Suprapubic skin (tissue), 4 donors: ENCODE results near the gene OR4K5. TPM values are rescaled to one million over a fixed set of nuclear protein-coding genes. Genes with fewer than 3 reads are reported as not detected.

Source experiments
- DNase-seq, 2 donors: peaks; one replicate each; pipeline ENCODE4 v3.0.0-alpha.2; 2019; ENCODE audit warnings: low spot score in 2 of 2
- H3K27ac ChIP-seq: fragments of 200-600 bp; sonication (generic); one replicate; pipeline ENCODE4 v1.5.1; 2019
- H3K27me3 ChIP-seq: fragments of 200-600 bp; sonication (generic); one replicate; pipeline ENCODE4 v1.5.1; 2019
- H3K36me3 ChIP-seq: fragments of 200-600 bp; sonication (generic); one replicate; pipeline ENCODE4 v1.5.1; 2019
- H3K4me1 ChIP-seq: fragments of 200-600 bp; sonication (generic); one replicate; pipeline ENCODE4 v1.5.1; 2019
- H3K4me3 ChIP-seq: fragments of 200-600 bp; sonication (generic); one replicate; pipeline ENCODE4 v1.5.1; 2019; ENCODE audit warnings: mild to moderate bottlenecking
- H3K9me3 ChIP-seq: fragments of 200-600 bp; sonication (generic); one replicate; pipeline ENCODE4 v1.5.1; 2019
- CTCF ChIP-seq, 2 donors: fragments of 200-600 bp in 1 of 2; fragments of 450-650 bp in 1 of 2; sonication (generic) in 1 of 2; IDR thresholded peaks; one replicate each; pipeline ENCODE4 v1.5.1; 2016 to 2019; ENCODE audit warnings: antibody characterized with exemption in 2 of 2, mild to moderate bottlenecking in 1 of 2, moderate library complexity in 1 of 2
- EP300 ChIP-seq: sonication (generic); formaldehyde crosslinking; IDR thresholded peaks from one replicate; pipeline ENCODE4 v1.6.1; 2017; ENCODE audit warnings: antibody characterized with exemption
- POLR2A ChIP-seq, 2 donors: fragments of 450-650 bp; IDR thresholded peaks; one replicate each; pipeline ENCODE4 v1.6.1; 2017; ENCODE audit warnings: antibody characterized with exemption in 2 of 2, mild to moderate bottlenecking in 2 of 2, moderate library complexity in 2 of 2
- POLR2AphosphoS5 ChIP-seq, 3 donors: sonication (generic); formaldehyde crosslinking; IDR thresholded peaks; one replicate each; pipeline ENCODE4 v1.6.1; 2017; ENCODE audit warnings: antibody characterized with exemption in 3 of 3
- whole genome bisulfite sequencing: methylation state at CpG from one replicate; pipeline ENCODE4 v1.1.5; 2018; 5-methylcytosine and 5-hydroxymethylcytosine counted together
- total RNA-seq, 4 donors: library from RNA; depleted of rRNA; stranded (reverse); fragments of >200 nt; gene quantifications; one replicate each; pipeline ENCODE4 v1.1.0, GENCODE V29; 2016

The OR4K5 gene
- total RNA-seq, 4 donors from 2014 or later: not detected

- Histone ChIP-seq H3K4me3 (no peak overlapping the region), H3K4me1 (no peaks in the 10 kb centered on the region), H3K36me3 (no peaks in the 10 kb centered on the region), H3K27me3 (no peaks in the 10 kb centered on the region), H3K27ac (no peak overlapping the region), H3K9me3 (peaks cover 37% of the 10 kb centered on the region)
- WGBS: 43% methylated on average over 3 of the region's 3 CpGs
- TF ChIP-seq POLR2A (IDR thresholded peaks at IDR 0.05) (no peak), POLR2AphosphoS5 (IDR thresholded peaks at IDR 0.05) (no peak), CTCF (IDR thresholded peaks at IDR 0.05) (no peak), EP300 (no peak)
- no peak for DNase-seq
Observed at GRCh38 chr14:19900999-19901398, 19.4 kb upstream of the OR4K5 start.

GRCh38 chr14:19902409-19902808 is 18.0 kb upstream of the OR4K5 start:
- no peaks in the 10 kb centered on the region for H3K27me3 ChIP-seq
- TF ChIP-seq EP300 (no peak), POLR2AphosphoS5 (IDR thresholded peaks at IDR 0.05) (no peak), POLR2A (IDR thresholded peaks at IDR 0.05) (no peak), CTCF (IDR thresholded peaks at IDR 0.05) (no peak)
- H3K9me3 ChIP-seq: peaks cover 29% of the 10 kb centered on the region
- no peak for DNase-seq
- WGBS: 89% methylated on average over 4 of the region's 4 CpGs
- no peaks in the 10 kb centered on the region for H3K4me1 ChIP-seq
- H3K36me3 ChIP-seq: no peaks in the 10 kb centered on the region
- no peak overlapping the region for H3K27ac ChIP-seq
- no peak overlapping the region for H3K4me3 ChIP-seq

- Histone ChIP-seq H3K27ac (no peak overlapping the region), H3K36me3 (no peaks in the 10 kb centered on the region), H3K4me3 (no peak overlapping the region), H3K4me1 (no peaks in the 10 kb centered on the region), H3K27me3 (no peaks in the 10 kb centered on the region), H3K9me3 (peaks cover 13% of the 10 kb centered on the region)
- DNase-seq: no peak
- TF ChIP-seq POLR2A (IDR thresholded peaks at IDR 0.05) (no peak), POLR2AphosphoS5 (IDR thresholded peaks at IDR 0.05) (no peak), EP300 (no peak), CTCF (IDR thresholded peaks at IDR 0.05) (no peak)
Observed at GRCh38 chr14:19906665-19907064, 13.7 kb upstream of the OR4K5 start.

- H3K27me3 ChIP-seq: no peaks in the 10 kb centered on the region
- WGBS: 65% methylated on average over 3 of the region's 3 CpGs
- peaks cover 12% of the 10 kb centered on the region for H3K9me3 ChIP-seq
- H3K36me3 ChIP-seq: no peaks in the 10 kb centered on the region
- no peak overlapping the region for H3K27ac ChIP-seq
- H3K4me1 ChIP-seq: no peaks in the 10 kb centered on the region
- TF ChIP-seq CTCF (IDR thresholded peaks at IDR 0.05): no peak
- no peak for TF ChIP-seq POLR2A (IDR thresholded peaks at IDR 0.05)
- TF ChIP-seq POLR2AphosphoS5 (IDR thresholded peaks at IDR 0.05): no peak
- no peak for TF ChIP-seq EP300
- no peak for DNase-seq
- H3K4me3 ChIP-seq: no peak overlapping the region
Observed at GRCh38 chr14:19911114-19911513, 9.3 kb upstream of the OR4K5 start.

GRCh38 chr14:19917243-19917642 is 3.2 kb upstream of the OR4K5 start:
- Histone ChIP-seq H3K36me3 (no peaks in the 10 kb centered on the region), H3K27me3 (no peaks in the 10 kb centered on the region), H3K4me1 (no peaks in the 10 kb centered on the region), H3K4me3 (no peak overlapping the region), H3K9me3 (peaks cover 13% of the 10 kb centered on the region), H3K27ac (no peak overlapping the region)
- no peak for DNase-seq
- 71% methylated on average over 3 of the region's 3 CpGs for WGBS
- no peak for TF ChIP-seq POLR2AphosphoS5 (IDR thresholded peaks at IDR 0.05)
- no peak for TF ChIP-seq POLR2A (IDR thresholded peaks at IDR 0.05)
- no peak for TF ChIP-seq CTCF (IDR thresholded peaks at IDR 0.05)
- no peak for TF ChIP-seq EP300
